A549 treated with dexamethasone at 1 μM for 4 hours (cell line): ENCODE data around the gene AMOTL2. TPM values are rescaled to one million over a fixed set of nuclear protein-coding genes. Genes with fewer than 3 reads are reported as not detected.

ENCODE experiments used
- total RNA-seq: library from RNA; stranded (reverse); fragments of 200-300 nt; extraction: Qiagen RNA extraction; gene quantifications from 5 replicates; pipeline ENCODE4 v1.2.3, GENCODE V29; 2022

Gene AMOTL2
- 40.5 to 55.8 TPM (median 52.6 TPM) in 5 replicates for total RNA-seq

GRCh38 chr3:134374105-134374790 lies at the start of gene AMOTL2:
Gene AMOTL2 (minus strand): TSS chr3:134374447. CDS start chr3:134371433, 3,014 bp downstream.

Other genes starting within 250 kb of the AMOTL2 start
- 28.9 to 34.0 TPM (median 29.7 TPM) in 5 replicates for gene RYK, start 123.6 kb downstream of the AMOTL2 start, total RNA-seq
- gene ANAPC13, start 111.5 kb upstream of the AMOTL2 start, total RNA-seq = 41.8 to 50.6 TPM (median 45.4 TPM) in 5 replicates
- gene CEP63, start 111.6 kb upstream of the AMOTL2 start, total RNA-seq = 13.7 to 15.9 TPM (median 14.7 TPM) in 5 replicates